Measurements from ENCODE around the gene ASIC4. TPM values are rescaled to one million over a fixed set of nuclear protein-coding genes. Genes with fewer than 3 reads are reported as not detected.

ASIC4 gene
- total and polyA plus RNA-seq, 2 experiments from 2014 or later: 0.13 to 3.6 TPM

- peak overlapping the region; percentile 74 for H3K4me2 ChIP-seq
- peaks cover 8% of the 10 kb centered on the region; the same call in 1 of the 2 replicates for H3K36me3 ChIP-seq (ENCODE audit: insufficient read depth)
- H3K4me1 ChIP-seq (ENCODE audit: insufficient read depth): peaks cover 57% of the 10 kb centered on the region
- H4K20me1 ChIP-seq (replicated peaks; ENCODE audit: insufficient read depth): no peaks in the 10 kb centered on the region
- no peak overlapping the region for H3K4me3 ChIP-seq
- Mint-ChIP-seq H3K27me3 (ENCODE audit: insufficient read depth, low read depth, poor library complexity) (peaks cover 29% of the 10 kb centered on the region), H3K9me3 (no peaks in the 10 kb centered on the region; the same call in 1 of the 3 replicates), H3K27ac (peak overlapping the region; percentile 85), H3K4me3 (peak overlapping the region; percentile 38; the same call in 1 of the 3 replicates), H3K4me1 (peaks cover 68% of the 10 kb centered on the region), H3K36me3 (ENCODE audit: low read depth) (peaks cover 47% of the 10 kb centered on the region)
- H3K79me2 ChIP-seq (replicated peaks; ENCODE audit: insufficient read depth): peaks cover 10% of the 10 kb centered on the region; the same call in 1 of the 2 replicates
- peaks cover 32% of the 10 kb centered on the region for H3F3A ChIP-seq (replicated peaks; ENCODE audit: low read depth)
- TF ChIP-seq ETS1 (IDR thresholded peaks at IDR 0.05): 0 out of 2 replicates have a peak, but pooled peaks have one; percentile 25
- no peak for TF ChIP-seq EZH2phosphoT487 (IDR thresholded peaks at IDR 0.05; ENCODE audit: unreplicated experiment)
- TF ChIP-seq, protein P1, sequence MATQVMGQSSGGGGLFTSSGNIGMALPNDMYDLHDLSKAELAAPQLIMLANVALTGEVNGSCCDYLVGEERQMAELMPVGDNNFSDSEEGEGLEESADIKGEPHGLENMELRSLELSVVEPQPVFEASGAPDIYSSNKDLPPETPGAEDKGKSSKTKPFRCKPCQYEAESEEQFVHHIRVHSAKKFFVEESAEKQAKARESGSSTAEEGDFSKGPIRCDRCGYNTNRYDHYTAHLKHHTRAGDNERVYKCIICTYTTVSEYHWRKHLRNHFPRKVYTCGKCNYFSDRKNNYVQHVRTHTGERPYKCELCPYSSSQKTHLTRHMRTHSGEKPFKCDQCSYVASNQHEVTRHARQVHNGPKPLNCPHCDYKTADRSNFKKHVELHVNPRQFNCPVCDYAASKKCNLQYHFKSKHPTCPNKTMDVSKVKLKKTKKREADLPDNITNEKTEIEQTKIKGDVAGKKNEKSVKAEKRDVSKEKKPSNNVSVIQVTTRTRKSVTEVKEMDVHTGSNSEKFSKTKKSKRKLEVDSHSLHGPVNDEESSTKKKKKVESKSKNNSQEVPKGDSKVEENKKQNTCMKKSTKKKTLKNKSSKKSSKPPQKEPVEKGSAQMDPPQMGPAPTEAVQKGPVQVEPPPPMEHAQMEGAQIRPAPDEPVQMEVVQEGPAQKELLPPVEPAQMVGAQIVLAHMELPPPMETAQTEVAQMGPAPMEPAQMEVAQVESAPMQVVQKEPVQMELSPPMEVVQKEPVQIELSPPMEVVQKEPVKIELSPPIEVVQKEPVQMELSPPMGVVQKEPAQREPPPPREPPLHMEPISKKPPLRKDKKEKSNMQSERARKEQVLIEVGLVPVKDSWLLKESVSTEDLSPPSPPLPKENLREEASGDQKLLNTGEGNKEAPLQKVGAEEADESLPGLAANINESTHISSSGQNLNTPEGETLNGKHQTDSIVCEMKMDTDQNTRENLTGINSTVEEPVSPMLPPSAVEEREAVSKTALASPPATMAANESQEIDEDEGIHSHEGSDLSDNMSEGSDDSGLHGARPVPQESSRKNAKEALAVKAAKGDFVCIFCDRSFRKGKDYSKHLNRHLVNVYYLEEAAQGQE (IDR thresholded peaks at IDR 0.05; ENCODE audit: unreplicated experiment): no peak
- TF ChIP-seq, protein P2, sequence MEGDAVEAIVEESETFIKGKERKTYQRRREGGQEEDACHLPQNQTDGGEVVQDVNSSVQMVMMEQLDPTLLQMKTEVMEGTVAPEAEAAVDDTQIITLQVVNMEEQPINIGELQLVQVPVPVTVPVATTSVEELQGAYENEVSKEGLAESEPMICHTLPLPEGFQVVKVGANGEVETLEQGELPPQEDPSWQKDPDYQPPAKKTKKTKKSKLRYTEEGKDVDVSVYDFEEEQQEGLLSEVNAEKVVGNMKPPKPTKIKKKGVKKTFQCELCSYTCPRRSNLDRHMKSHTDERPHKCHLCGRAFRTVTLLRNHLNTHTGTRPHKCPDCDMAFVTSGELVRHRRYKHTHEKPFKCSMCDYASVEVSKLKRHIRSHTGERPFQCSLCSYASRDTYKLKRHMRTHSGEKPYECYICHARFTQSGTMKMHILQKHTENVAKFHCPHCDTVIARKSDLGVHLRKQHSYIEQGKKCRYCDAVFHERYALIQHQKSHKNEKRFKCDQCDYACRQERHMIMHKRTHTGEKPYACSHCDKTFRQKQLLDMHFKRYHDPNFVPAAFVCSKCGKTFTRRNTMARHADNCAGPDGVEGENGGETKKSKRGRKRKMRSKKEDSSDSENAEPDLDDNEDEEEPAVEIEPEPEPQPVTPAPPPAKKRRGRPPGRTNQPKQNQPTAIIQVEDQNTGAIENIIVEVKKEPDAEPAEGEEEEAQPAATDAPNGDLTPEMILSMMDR (conservative IDR thresholded peaks at IDR 0.05; ENCODE audit: low read depth in 2 of 2): 0 out of 4 replicates have a peak, but pooled peaks of 1 of the 2 experiments have one; percentile 5
- ATAC-seq: peak; percentile 14
- peak overlapping the region; percentile 93 for H3K27ac ChIP-seq (ENCODE audit: low read depth)
- no peaks in the 10 kb centered on the region for H3K27me3 ChIP-seq (ENCODE audit: insufficient read depth)
- H3K9me2 ChIP-seq (ENCODE audit: insufficient read depth): no peaks in the 10 kb centered on the region
- peak; percentile 68 for DNase-seq (ENCODE audit: low spot score)
- H2AFZ ChIP-seq: no peak overlapping the region
These were observed 47.1 kb downstream of the ASIC4 start for GRCh38 chr2:219561179-219562048.
